ENCODE data around the gene NKAIN2. TPM values are rescaled to one million over a fixed set of nuclear protein-coding genes. Genes with fewer than 3 reads are reported as not detected.
"Not testable (repeated sequence)": the region's sequence is repeated elsewhere in the genome, so short reads cannot be mapped to it uniquely, and the experiment has no call there.

NKAIN2 gene
- total RNA-seq, 1 donor from 2014 or later: 4.0 TPM

DNA sequence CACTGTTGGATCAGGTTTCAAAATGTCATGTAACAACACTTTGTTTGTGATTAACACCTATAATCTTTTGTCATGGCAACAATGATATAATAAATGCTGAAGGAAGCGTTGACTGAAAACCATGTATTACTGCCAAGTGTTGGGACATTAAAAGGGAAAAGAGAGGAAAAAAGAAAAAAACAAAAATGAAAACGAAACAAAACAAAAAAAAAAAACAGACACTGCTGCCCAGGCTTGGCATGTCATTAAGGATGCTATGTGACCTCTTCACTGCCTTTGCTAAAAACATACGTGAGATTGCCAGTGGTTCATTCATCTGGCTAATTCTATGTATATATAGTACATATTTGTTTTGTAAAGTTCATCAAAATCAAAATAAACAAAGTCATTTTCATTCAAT lies 641.9 kb downstream of the NKAIN2 start:
- no peak overlapping the region for H3K4me3 Mint-ChIP-seq (ENCODE audit: unreplicated experiment)

GRCh38 chr6:124446961-124447360 lies 643.3 kb downstream of the NKAIN2 start:
- H3K36me3 Mint-ChIP-seq (ENCODE audit: low read depth): no peaks in the 10 kb centered on the region
- H3K4me1 Mint-ChIP-seq (ENCODE audit: low read depth): no peaks in the 10 kb centered on the region
- H3K27ac Mint-ChIP-seq (ENCODE audit: unreplicated experiment): no peak overlapping the region
- H3K9me3 Mint-ChIP-seq (ENCODE audit: low read depth): no peaks in the 10 kb centered on the region
- DNase-seq (ENCODE audit: low spot score): no peak
- no peak for TF ChIP-seq CTCF (IDR thresholded peaks at IDR 0.05)
- H3K4me3 Mint-ChIP-seq (ENCODE audit: unreplicated experiment): no peak overlapping the region
- H3K27me3 Mint-ChIP-seq (ENCODE audit: low read depth): no peaks in the 10 kb centered on the region

More for the DNA sequence above, 641.9 kb downstream of the NKAIN2 start:
- Mint-ChIP-seq H3K27ac (ENCODE audit: unreplicated experiment) (no peak overlapping the region), H3K36me3 (ENCODE audit: low read depth) (no peaks in the 10 kb centered on the region), H3K9me3 (ENCODE audit: low read depth) (no peaks in the 10 kb centered on the region), H3K27me3 (ENCODE audit: low read depth) (no peaks in the 10 kb centered on the region), H3K4me1 (ENCODE audit: low read depth) (no peaks in the 10 kb centered on the region)
- no peak for DNase-seq (ENCODE audit: low spot score)
- no peak for TF ChIP-seq CTCF (IDR thresholded peaks at IDR 0.05)

DNA sequence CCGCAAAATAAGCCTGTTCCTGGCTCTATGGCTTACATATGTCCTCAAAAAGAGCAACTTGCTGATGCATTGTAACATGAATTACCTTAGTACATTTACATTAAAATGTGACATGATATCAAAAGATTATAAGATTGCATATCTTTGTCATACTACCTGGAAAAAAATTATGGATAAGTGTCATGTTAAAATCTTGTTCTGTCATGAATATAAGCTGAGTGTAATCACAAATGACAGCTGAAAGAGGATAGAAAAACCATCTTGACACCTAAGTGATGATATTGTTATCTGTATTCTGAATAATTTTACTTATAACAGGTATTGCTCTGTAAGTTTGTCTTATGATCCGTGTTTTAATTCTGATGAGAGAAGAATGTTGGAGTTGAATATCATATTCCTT lies 655.6 kb downstream of the NKAIN2 start:
- no peak overlapping the region for H3K4me3 Mint-ChIP-seq (ENCODE audit: unreplicated experiment)

DNA sequence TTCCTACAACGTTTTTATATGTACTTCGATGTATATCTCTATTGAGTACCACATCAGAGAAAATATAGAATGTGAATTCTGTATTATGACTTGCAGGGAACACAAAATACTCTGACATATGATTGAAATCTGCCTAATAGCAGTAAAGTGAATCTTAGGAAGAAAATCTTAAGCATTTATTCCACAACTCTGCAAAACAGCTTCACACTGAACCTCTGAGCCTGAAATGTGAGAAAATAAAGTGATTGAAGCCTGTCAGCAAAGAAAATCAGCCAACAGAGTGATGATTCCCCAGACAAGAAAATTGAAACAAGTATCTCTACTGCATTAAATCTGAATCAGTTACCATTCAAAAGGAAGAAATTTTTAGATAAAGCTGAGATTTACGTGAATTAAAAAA lies 659.1 kb downstream of the NKAIN2 start:
- H3K4me3 Mint-ChIP-seq (ENCODE audit: unreplicated experiment): no peak overlapping the region
- peaks cover 14% of the 10 kb centered on the region for H3K4me1 Mint-ChIP-seq (ENCODE audit: low read depth)
- no peak for TF ChIP-seq CTCF (IDR thresholded peaks at IDR 0.05)
- peaks cover 4% of the 10 kb centered on the region for H3K9me3 Mint-ChIP-seq (ENCODE audit: low read depth)
- H3K36me3 Mint-ChIP-seq (ENCODE audit: low read depth): no peaks in the 10 kb centered on the region
- no peak for DNase-seq (ENCODE audit: low spot score)
- no peak overlapping the region for H3K27ac Mint-ChIP-seq (ENCODE audit: unreplicated experiment)
- no peaks in the 10 kb centered on the region for H3K27me3 Mint-ChIP-seq (ENCODE audit: low read depth)

More for the DNA sequence above, 655.6 kb downstream of the NKAIN2 start:
- peaks cover 4% of the 10 kb centered on the region for H3K4me1 Mint-ChIP-seq (ENCODE audit: low read depth)
- H3K9me3 Mint-ChIP-seq (ENCODE audit: low read depth): peaks cover under 1% of the 10 kb centered on the region
- H3K27ac Mint-ChIP-seq (ENCODE audit: unreplicated experiment): no peak overlapping the region
- no peaks in the 10 kb centered on the region for H3K36me3 Mint-ChIP-seq (ENCODE audit: low read depth)
- DNase-seq (ENCODE audit: low spot score): no peak
- no peaks in the 10 kb centered on the region for H3K27me3 Mint-ChIP-seq (ENCODE audit: low read depth)
- TF ChIP-seq CTCF (IDR thresholded peaks at IDR 0.05): no peak

GRCh38 chr6:124463271-124463670 lies 659.6 kb downstream of the NKAIN2 start:
- H3K4me1 Mint-ChIP-seq (ENCODE audit: low read depth): peaks cover 14% of the 10 kb centered on the region
- H3K27ac Mint-ChIP-seq (ENCODE audit: unreplicated experiment): no peak overlapping the region
- no peaks in the 10 kb centered on the region for H3K36me3 Mint-ChIP-seq (ENCODE audit: low read depth)
- TF ChIP-seq CTCF (IDR thresholded peaks at IDR 0.05): no peak
- no peak overlapping the region for H3K4me3 Mint-ChIP-seq (ENCODE audit: unreplicated experiment)
- H3K9me3 Mint-ChIP-seq (ENCODE audit: low read depth): peaks cover 4% of the 10 kb centered on the region
- H3K27me3 Mint-ChIP-seq (ENCODE audit: low read depth): no peaks in the 10 kb centered on the region
- DNase-seq (ENCODE audit: low spot score): no peak

DNA sequence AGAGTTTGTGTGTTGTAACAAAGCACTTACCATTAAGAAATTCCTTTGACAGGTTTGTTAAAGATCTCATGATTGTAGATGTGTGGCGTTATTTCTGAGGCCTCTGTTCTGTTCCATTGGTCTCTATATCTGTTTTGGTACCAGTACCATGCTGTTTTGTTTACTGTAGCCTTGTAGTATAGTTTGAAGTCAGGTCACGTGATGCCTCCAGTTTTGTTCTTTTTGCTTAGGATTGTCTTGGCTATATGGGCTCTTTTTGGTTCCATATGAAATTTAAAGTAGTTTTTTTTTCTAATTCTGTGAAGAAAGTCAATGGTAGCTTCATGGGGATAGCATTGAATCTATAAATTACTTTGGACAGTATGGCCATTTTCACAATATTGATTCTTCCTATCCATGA lies 660.9 kb downstream of the NKAIN2 start:
- not testable (repeated sequence) for H3K27ac Mint-ChIP-seq (ENCODE audit: unreplicated experiment); H3K4me3 Mint-ChIP-seq (ENCODE audit: unreplicated experiment); H3K27me3 Mint-ChIP-seq (ENCODE audit: low read depth); DNase-seq (ENCODE audit: low spot score); H3K9me3 Mint-ChIP-seq (ENCODE audit: low read depth); H3K36me3 Mint-ChIP-seq (ENCODE audit: low read depth)
- peaks cover 17% of the 10 kb centered on the region for H3K4me1 Mint-ChIP-seq (ENCODE audit: low read depth)
